SK-N-SH treated with all-trans-retinoic acid at 6 μM for 48 hours (cell line): ENCODE results near the gene MVB12B.

ENCODE experiments used
- ARNTL ChIP-seq: fragments of 450-650 bp; formaldehyde crosslinking; IDR thresholded peaks from 2 replicates; pipeline ENCODE4 v1.5.0; 2020; ENCODE audit warnings: low read depth, mild to moderate bottlenecking, moderate library complexity, borderline replicate concordance
- BACH2 ChIP-seq: fragments of 250-450 bp; sonication (Bioruptor Pico); IDR thresholded peaks from 2 replicates; pipeline ENCODE4 v1.9.0; 2021; ENCODE audit warnings: mild to moderate bottlenecking, borderline replicate concordance
- CREB5 ChIP-seq: fragments of 250-450 bp; sonication (Bioruptor Pico); IDR thresholded peaks from 2 replicates; pipeline ENCODE4 v1.5.1; 2020; ENCODE audit warnings: low read depth, mild to moderate bottlenecking, moderate library complexity
- CSRNP3 ChIP-seq: fragments of 250-450 bp; sonication (Bioruptor Pico); IDR thresholded peaks from 2 replicates; pipeline ENCODE4 v1.5.1; 2021; ENCODE audit warnings: mild to moderate bottlenecking, moderate library complexity
- ISL1 ChIP-seq: fragments of 250-450 bp; sonication (Bioruptor Pico); IDR thresholded peaks from 2 replicates; pipeline ENCODE4 v2.1.2; 2022; ENCODE audit warnings: mild to moderate bottlenecking, moderate library complexity
- OSR1 ChIP-seq: fragments of 250-450 bp; sonication (Bioruptor Pico); IDR thresholded peaks from 2 replicates; pipeline ENCODE4 v1.8.0; 2022; ENCODE audit warnings: moderate library complexity, mild to moderate bottlenecking, inconsistent platforms
- PATZ1 ChIP-seq: fragments of 250-450 bp; sonication (Bioruptor Pico); IDR thresholded peaks from 2 replicates; pipeline ENCODE4 v1.8.0; 2020; ENCODE audit warnings: mild to moderate bottlenecking, moderate library complexity, borderline replicate concordance
- POU6F1 ChIP-seq: fragments of 250-450 bp; sonication (Bioruptor Pico); IDR thresholded peaks from 2 replicates; pipeline ENCODE4 v1.8.0; 2021; ENCODE audit warnings: low read depth, mild to moderate bottlenecking, moderate library complexity, borderline replicate concordance
- RARB ChIP-seq: fragments of 250-450 bp; sonication (Bioruptor Pico); IDR thresholded peaks from 2 replicates; pipeline ENCODE4 v1.8.0; 2021; ENCODE audit warnings: mild to moderate bottlenecking, moderate library complexity
- SNAI2 ChIP-seq: fragments of 250-450 bp; sonication (Bioruptor Pico); IDR thresholded peaks from 2 replicates; pipeline ENCODE4 v1.5.0; 2020; ENCODE audit warnings: mild to moderate bottlenecking, moderate library complexity
- TCF4 ChIP-seq: fragments of 250-450 bp; sonication (Bioruptor Pico); IDR thresholded peaks from 2 replicates; pipeline ENCODE4 v1.8.0; 2021; ENCODE audit warnings: mild to moderate bottlenecking, moderate library complexity, borderline replicate concordance
- TOX ChIP-seq: fragments of 250-450 bp; sonication (Bioruptor Pico); IDR thresholded peaks from 2 replicates; pipeline ENCODE4 v1.8.0; 2021; ENCODE audit warnings: mild to moderate bottlenecking, moderate library complexity, borderline replicate concordance
- ZNF565 ChIP-seq: fragments of 450-650 bp; formaldehyde crosslinking; conservative IDR thresholded peaks from 2 replicates; pipeline ENCODE4 v1.5.0; 2020; ENCODE audit warnings: low read depth, mild to moderate bottlenecking, moderate library complexity
- ZNF8 ChIP-seq: fragments of 450-650 bp; formaldehyde crosslinking; IDR thresholded peaks from 2 replicates; pipeline ENCODE4 v1.5.0; 2020; ENCODE audit warnings: mild to moderate bottlenecking, moderate library complexity

GRCh38 chr9:126515873-126516505 lies 189.4 kb downstream of the MVB12B start:
- TF ChIP-seq OSR1 (CRISPR knock-in tag) (no peak), CREB5 (CRISPR knock-in tag) (no peak), ISL1 (CRISPR knock-in tag) (no peak), CSRNP3 (CRISPR knock-in tag) (no peak), ZNF8 (CRISPR knock-in tag) (no peak), BACH2 (CRISPR knock-in tag) (no peak), TCF4 (CRISPR knock-in tag) (no peak), POU6F1 (CRISPR knock-in tag) (no peak), PATZ1 (no peak), RARB (CRISPR knock-in tag) (no peak), ARNTL (CRISPR knock-in tag) (no peak), SNAI2 (CRISPR knock-in tag) (no peak), ZNF565 (CRISPR knock-in tag) (no peak), TOX (no peak)
